Airway epithelial cell (primary cell): ENCODE data around the gene TNNC2. TPM values are rescaled to one million over a fixed set of nuclear protein-coding genes. Genes with fewer than 3 reads are reported as not detected.

ENCODE experiments used
- total RNA-seq: library from RNA; depleted of rRNA; stranded (reverse); fragments of >200 nt; gene quantifications from 2 replicates; pipeline ENCODE4 v1.2.3, GENCODE V29; 2015

TNNC2 gene
- 0.21 TPM in 1 of 2 replicates, not detected in the other for total RNA-seq

DNA sequence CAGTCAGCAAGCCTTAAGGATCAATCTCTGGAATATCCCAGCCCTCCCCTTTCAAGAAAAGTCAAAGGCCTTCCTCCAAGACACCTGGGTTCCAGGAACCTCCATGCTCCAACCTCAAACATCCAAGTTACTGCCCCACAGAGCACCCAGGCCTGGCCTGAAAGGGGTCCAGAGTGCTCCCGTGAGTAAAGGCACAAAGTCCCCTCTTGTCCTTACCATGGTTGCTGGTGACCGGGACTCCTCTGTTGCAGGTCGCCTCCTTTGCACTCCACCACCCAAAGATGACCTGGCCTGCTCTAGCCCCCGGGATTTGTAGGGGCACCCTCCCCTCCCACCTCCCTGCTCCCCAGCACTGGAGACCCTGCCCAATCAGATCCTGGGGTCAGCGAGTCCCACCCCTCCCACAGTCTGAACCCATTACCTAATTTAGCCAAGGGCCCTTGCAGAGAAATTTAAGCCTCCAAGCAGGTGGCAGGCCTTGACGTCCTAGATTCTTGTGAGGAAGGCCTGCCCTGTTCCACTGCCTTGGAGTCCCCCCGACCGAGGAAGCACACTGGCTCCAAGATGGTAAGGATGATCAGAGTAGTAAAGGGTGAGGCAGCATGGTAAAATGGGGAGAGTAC, at the start of gene TNNC2:
Gene TNNC2, minus strand, starts transcription at position 283 of the 623 bp plus-strand sequence. Its CDS starts 64 bp downstream, at position 219.

DNA sequence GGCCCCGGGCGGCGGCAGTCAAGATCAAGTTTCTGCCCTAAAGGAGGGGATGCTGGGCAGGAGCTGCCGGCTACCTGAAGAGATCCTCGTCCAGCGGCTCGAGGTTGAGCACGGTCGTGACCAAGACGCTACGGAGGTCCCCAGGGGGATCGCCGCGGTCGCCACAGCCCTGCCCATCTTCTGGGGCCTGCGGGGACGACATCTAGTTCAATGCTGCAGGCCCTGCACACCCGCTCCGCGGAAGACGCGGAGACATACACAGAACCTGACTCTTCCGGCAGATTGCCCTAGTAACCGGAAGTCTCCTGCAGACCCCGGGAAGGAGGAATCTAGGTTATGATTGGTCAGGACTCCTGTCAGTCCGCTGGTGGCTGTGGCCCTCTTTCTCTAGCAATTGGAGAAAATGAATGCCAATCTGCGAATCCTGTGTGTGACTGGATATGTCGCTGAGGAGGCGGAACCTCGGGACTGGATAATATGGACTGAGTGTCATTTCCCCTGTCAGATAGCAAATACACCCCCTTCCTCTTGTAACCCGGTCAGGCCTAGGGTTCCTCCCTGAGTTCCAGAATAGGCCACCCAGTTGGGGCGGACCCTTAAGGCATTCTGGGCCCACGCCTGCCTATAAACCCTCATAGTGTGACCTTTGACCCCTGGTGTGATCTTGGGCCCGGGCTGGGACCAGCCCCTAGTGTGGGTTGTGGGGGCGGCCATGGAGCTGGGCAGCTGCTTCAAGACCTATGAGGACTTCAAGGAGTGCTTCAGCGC, 30.2 kb upstream of the TNNC2 start, which contains the start of the genes ACOT8 and ZSWIM3:
Gene ACOT8, minus strand, starts transcription at position 279 of the 768 bp plus-strand sequence. Its CDS starts 77 bp downstream, at position 202.
Gene ZSWIM3, plus strand, starts transcription at position 501 of the 768 bp plus-strand sequence. Its CDS starts 212 bp downstream, at position 713.

DNA sequence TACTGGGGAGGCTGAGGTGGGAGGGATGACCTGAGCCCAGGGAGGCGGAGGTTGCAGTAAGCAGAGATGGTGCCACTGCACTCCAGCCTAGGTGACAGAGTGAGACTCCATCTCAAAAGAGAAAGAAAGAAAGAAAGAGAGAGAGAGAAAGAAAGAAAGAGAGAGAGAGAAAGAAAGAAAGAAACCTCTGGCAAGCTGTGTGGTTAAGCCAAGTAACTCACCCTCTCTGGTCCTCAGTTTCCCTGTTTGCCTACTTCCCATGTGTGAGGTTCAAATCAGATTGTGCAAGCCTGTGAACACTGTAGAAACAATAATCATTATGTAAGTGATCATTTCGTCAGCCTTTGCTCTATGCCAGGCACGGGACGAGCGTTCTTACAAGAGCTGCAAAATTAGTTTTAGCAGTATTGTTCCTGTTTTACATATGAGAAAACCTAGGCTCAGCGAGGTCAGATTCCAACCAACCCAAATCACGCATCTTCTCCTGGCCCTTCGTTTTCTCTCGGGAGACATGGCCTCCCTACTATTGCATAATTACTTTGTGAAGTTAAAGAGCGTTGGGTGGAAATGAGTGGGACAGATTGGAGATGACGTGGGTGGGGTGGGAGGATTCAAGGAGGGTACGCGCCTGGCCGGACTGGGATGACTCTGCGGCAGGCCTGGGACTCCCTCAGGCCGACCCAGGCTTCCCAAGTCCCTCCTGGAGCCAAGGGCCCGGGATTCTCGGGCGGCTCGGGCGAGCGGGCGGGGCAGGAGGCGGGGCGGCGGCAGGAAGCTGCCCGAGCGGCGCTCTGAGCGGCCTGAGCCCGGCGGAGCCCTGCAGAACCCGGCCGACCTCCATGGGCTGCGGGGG, 6.1 kb upstream of the TNNC2 start, which contains the start of gene SNX21:
Gene SNX21, plus strand, starts transcription at position 770 of the 853 bp plus-strand sequence. CDS start 121 bp downstream, outside the sequence.

DNA sequence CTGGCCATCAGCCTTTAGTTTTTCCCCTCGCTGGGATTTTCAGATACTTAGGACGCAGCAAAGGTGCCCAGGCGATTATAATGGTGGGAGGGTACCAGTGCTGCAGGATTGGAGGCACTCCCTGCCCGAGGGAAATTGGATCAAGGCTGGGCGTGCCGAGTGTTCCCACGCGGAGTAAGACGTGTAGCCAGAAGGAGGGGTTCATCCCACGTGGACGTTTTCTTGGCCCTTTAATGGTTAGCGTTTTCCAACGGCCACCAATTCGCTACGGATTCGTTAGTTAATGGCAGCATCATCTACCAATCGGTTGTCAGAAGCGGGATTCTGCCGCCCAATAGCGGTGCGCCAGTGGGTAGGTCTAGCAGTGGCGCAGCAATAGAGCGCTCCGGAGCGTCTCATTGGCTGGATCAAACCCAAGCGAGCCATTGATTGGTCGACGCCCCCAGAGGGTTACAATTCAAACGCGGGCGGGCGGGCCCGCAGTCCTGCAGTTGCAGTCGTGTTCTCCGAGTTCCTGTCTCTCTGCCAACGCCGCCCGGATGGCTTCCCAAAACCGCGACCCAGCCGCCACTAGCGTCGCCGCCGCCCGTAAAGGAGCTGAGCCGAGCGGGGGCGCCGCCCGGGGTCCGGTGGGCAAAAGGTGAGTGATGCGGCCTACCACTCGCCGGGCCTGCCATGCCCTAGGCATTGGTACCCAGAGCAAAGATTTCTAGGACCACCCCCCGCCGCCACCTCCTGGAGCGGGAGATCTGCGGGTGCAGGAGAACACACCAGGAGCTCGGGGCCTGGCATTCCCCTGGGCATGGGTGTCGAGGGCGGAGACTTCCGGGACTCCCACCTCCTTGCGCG, 14.7 kb downstream of the TNNC2 start, which contains the start of gene UBE2C:
Gene UBE2C, plus strand, starts transcription at position 488 of the 849 bp plus-strand sequence. Its CDS starts 52 bp downstream, at position 540.

Other genes starting within 250 kb of the TNNC2 start
- gene WFDC8, start 248.0 kb downstream of the TNNC2 start, total RNA-seq, result not detected in 2 replicates
- not detected in 2 replicates for gene WFDC10A, start 197.6 kb downstream of the TNNC2 start, total RNA-seq
- not detected in 2 replicates for gene WFDC9, start 196.0 kb downstream of the TNNC2 start, total RNA-seq
- gene WFDC11, start 157.1 kb downstream of the TNNC2 start, total RNA-seq, result not detected in 2 replicates
- gene WFDC13, start 125.3 kb downstream of the TNNC2 start, total RNA-seq, result not detected in 2 replicates
- gene WFDC10B, start 122.3 kb downstream of the TNNC2 start, total RNA-seq, result not detected in 2 replicates
- gene SPINT4, start 105.0 kb downstream of the TNNC2 start, total RNA-seq, result not detected in 2 replicates
- gene WFDC3, start 35.4 kb downstream of the TNNC2 start, total RNA-seq, result 0.56 and 1.1 TPM in 2 replicates
- 10.8 and 24.2 TPM in 2 replicates for gene DNTTIP1, start 35.4 kb downstream of the TNNC2 start, total RNA-seq
- 95.7 and 112 TPM in 2 replicates for gene UBE2C, start 14.7 kb downstream of the TNNC2 start, total RNA-seq
- 23.2 and 37.3 TPM in 2 replicates for gene SNX21, start 6.5 kb upstream of the TNNC2 start, total RNA-seq
- gene ACOT8, start 30.1 kb upstream of the TNNC2 start, total RNA-seq, result 46.7 and 50.1 TPM in 2 replicates
- gene ZSWIM3, start 30.3 kb upstream of the TNNC2 start, total RNA-seq, result 0.74 and 2.4 TPM in 2 replicates
- 6.8 and 9.0 TPM in 2 replicates for gene ZSWIM1, start 53.9 kb upstream of the TNNC2 start, total RNA-seq
- 0.33 TPM in 1 of 2 replicates, not detected in the other for gene SPATA25, start 60.3 kb upstream of the TNNC2 start, total RNA-seq
- gene NEURL2, start 63.9 kb upstream of the TNNC2 start, total RNA-seq, result 2.0 and 2.3 TPM in 2 replicates
- 24.1 and 39.4 TPM in 2 replicates for gene CTSA, start 64.0 kb upstream of the TNNC2 start, total RNA-seq
- 68.9 and 99.4 TPM in 2 replicates for gene PLTP, start 84.8 kb upstream of the TNNC2 start, total RNA-seq
- gene PCIF1, start 107.4 kb upstream of the TNNC2 start, total RNA-seq, result 11.2 and 19.6 TPM in 2 replicates
- 10.8 and 15.0 TPM in 2 replicates for gene ZNF335, start 144.9 kb upstream of the TNNC2 start, total RNA-seq
- 10.5 and 10.7 TPM in 2 replicates for gene MMP9, start 181.6 kb upstream of the TNNC2 start, total RNA-seq
- gene SLC12A5, start 201.9 kb upstream of the TNNC2 start, total RNA-seq, result 0.56 and 0.98 TPM in 2 replicates